ENCODE data around the gene RPL15.
A peak's percentile ranks its signal among the peaks of the same experiment; 100 is the strongest.
"Not testable (repeated sequence)": the region's sequence is repeated elsewhere in the genome, so short reads cannot be mapped to it uniquely, and the experiment has no call there.

Gene RPL15

DNA sequence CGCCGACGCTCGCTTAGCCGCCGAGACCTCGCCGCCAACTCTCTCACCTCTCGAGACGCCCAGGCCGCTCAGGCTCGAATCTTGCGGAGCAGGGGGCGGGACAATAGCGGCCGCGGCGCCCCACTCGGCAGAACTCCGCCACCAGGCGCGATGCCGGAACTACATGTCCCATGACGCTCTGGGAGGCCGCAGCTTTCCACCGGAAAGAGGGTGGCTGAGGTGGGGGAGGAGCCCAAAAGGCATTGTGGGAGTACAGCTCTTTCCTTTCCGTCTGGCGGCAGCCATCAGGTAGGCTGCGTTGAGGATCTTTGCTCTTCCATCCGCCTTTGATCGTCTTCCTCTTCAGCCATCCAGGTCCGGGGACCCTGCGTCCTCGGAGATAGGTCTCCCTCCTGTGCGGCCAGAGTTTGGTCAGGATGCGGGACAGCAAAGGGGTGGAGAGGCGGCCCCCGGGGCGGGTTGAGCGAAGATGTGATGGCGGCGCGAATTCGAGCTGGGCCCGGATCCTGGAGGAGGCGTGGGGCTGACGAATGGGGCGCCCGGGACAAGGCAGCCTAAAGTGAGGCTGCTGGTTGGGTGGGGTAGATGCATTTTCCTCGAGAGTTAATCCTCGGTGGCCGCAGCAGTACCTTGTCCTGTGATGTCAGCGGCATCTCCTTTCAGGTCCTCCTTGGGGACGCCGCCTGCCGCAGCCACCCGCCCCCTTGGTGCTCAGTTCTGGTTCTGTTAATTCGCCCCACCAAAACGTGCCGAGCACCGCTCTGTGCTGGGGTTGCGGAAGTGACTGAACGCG lies at the start of gene RPL15, which contains the start of gene NKIRAS1:
TSS of gene RPL15 (plus strand) at position 247 of the 793 bp plus-strand sequence. CDS start 728 bp downstream, outside the sequence.
TSS of gene NKIRAS1 (minus strand) at position 105 of the 793 bp plus-strand sequence. CDS start 6,086 bp downstream, outside the sequence.
- peak; percentile 98 for DNase-seq

DNA sequence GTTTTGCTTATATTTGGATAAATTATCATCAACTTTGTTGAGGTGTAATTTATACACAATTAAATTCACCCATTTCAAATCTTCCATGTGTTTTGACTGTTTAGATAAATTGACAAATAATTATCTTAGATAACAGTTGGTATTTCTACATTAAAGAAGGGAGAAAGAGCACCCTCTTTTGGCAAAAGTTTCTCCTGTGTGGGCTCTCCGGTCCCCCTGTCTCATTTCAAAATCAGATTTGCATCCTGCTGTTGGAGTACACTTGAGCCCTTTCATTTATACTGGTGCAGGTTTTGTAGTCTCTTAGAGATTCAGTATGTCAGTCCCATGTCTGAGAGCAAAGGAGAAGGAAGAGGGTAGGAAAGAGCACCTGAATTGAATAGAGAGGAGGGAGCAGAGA lies 49.5 kb upstream of the RPL15 start:
- no peak for DNase-seq

DNA sequence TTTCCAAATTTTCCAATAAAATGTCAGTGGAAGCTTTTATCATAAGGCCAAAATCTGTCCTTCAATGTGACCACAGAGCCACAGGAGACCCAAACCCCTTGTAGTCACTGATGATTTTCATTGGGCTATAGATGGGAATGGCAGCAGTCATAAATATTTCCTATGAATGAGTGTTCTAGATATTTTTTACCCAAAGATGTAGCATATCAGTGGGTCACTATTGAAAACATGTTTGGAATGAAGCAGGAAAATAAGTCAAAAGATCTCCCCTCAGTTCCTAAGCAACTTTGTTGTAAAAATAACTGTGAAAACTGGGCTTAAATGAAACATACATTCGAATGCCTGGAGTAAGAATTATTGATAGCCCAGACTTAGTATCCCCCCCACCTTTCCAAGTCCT lies 49.1 kb upstream of the RPL15 start:
- no peak for DNase-seq

- no peak for DNase-seq
Measured at GRCh38 chr3:23869977-23870662, 46.8 kb upstream of the RPL15 start.

DNA sequence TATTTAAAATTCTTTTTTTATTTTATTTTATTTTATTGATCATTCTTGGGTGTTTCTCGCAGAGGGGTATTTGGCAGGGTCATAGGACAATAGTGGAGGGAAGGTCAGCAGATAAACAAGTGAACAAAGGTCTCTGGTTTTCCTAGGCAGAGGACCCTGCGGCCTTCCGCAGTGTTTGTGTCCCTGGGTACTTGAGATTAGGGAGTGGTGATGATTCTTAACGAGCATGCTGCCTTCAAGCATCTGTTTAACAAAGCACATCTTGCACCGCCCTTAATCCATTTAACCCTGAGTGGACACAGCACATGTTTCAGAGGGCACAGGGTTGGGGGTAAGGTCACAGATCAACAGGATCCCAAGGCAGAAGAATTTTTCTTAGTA lies 46.3 kb upstream of the RPL15 start:
- not testable (repeated sequence) for DNase-seq

DNA sequence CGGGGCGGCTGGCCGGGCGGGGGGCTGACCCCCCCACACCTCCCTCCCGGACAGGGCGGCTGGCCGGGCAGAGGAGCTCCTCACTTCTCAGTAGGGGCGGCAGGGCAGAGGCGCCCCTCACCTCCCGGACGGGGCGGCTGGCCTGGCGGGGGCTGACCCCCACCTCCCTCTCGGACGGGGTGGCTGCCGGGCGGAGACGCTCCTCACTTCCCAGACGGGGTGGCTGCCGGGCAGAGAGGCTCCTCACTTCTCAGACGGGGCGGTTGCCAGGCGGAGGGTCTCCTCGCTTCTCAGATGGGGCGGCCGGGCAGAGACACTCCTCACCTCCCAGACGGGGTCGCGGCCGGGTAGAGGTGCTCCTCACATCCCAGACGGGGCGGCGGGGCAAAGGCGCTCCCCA lies 45.6 kb upstream of the RPL15 start:
- DNase-seq = not testable (repeated sequence)

GRCh38 chr3:23872330-23872729 lies 44.6 kb upstream of the RPL15 start:
- no peak for DNase-seq

GRCh38 chr3:23873941-23874340 lies 43.0 kb upstream of the RPL15 start:
- DNase-seq = no peak

DNA sequence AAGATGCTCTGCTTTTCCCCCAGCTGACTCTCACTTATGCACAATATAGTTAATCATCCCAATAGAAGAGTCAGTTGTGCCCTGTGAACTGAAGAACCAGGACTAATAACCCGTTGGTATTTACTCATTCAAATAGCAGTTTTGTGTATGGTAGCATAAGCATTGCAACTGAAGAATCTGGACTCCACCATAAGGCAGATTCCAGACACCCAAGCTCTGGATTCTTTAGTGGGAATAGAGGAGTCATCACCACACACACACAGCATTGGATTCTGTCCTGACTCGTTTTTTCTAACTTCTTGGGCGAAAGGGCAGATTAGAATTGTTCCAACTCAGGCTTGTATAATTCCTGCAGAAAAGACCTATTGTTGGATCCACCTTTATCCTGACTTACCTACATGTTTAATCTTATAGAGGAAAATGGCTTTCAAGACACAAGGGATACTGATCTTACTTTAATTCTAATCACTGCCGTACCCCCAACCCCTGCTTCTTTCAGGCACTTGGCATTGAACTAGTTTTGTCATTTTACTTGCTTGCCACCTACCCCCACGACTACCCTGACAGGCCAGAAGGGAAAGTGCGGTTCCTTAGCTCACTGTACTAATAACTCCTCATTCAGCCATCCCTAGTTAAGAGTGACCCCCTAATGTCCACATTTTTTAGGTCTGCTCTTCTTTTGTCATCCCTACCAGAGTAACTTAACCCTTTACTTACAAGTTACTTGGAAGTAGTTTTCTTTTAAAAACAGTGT lies 42.4 kb upstream of the RPL15 start:
- DNase-seq = no peak

GRCh38 chr3:23875113-23875725 lies 41.7 kb upstream of the RPL15 start:
- DNase-seq = no peak

DNA sequence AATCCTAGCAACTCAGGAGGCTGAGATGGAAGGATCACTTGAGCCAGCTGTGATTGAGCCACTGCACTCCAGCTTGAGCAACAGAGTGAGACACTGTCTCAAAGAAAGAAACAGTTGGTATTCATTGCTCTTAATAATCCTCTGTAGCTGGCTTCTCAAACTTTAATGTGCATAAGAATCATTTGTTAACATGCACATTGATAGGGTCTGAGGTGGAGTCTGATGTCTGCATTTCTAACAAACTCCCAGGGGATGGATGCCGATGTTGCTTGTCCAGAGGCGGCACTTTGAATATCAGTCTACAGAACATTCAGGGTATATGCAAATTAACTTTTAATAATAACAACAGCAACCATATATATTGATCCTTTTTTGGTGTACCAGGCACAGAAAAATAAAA lies 40.0 kb upstream of the RPL15 start:
- DNase-seq = no peak

DNA sequence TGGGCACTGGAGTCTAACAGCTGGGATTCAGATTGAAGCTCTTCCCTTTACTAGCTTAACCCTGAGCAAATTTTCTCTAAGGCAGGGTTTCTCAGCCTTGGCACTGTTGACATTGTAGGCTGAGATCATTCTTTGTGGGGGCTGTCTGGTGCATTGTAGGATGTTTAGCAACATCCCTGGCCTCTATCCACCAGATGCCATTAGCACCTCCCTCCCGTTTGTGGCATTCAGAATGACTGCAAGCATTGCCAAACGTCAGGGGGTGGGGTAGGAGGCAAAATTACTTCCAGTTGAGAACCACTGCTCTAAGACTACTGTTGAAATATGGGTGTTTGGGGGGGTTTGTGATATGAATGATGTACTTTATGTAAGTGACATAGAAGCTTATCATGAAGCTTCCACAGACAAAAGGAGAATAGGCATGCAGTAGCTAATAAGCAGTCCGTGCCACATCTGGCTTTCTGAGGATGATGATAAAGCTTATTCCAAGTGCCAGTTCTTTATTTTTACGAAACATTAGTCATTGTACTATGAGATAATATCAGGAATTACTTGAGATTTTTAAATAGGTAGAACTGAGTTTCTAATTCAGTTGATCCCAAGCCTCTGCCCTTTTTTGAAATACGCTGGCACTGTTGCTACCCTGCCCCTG lies 39.5 kb upstream of the RPL15 start:
- no peak for DNase-seq

DNA sequence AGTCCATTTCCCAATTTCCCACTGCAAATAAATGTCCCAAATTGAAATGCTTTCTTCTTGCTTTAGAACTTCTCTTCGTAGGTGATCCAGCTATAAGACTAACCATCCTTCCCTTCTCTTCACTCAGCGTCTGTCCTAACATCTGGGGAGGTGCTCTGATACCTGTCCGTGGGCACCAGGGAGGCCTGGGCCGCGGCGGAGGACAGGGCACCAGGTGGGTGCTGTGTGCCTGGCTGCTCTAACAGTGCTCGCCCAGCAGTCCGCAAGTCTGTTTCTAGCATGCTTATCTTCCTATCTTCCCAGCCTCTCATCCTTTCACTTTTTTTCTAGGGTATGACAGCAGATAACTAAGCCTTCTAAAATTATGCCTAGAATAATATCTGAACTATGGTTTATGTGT lies 37.4 kb upstream of the RPL15 start:
- no peak for DNase-seq

- DNase-seq = no peak
Measured at GRCh38 chr3:23880703-23881339, 36.1 kb upstream of the RPL15 start.

- not testable (repeated sequence) for DNase-seq
Measured at GRCh38 chr3:23881993-23882392, 34.9 kb upstream of the RPL15 start.

GRCh38 chr3:23882487-23882918 lies 34.4 kb upstream of the RPL15 start:
- no peak for DNase-seq

- DNase-seq = no peak
Measured at GRCh38 chr3:23884481-23884880, 32.5 kb upstream of the RPL15 start.

DNA sequence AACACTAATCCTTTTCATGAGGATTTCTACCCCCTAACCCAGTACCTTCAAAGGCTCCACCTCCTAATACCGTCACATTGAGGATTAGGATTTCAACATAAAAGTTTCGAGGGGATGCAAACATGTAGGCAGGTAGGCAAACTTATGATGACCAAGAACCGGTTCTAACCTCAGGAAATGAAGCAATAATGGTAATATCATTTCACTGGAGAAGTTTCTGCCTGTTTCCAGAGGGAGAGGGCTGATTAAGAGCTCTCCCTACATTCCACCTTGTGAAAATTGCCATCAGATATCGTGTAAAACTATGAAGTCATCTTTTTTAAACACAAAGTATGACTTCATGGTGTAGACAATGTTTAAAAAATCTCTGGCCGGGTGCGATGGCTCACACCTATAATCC lies 31.7 kb upstream of the RPL15 start:
- DNase-seq = no peak

- DNase-seq = no peak
Measured at GRCh38 chr3:23886311-23886710, 30.6 kb upstream of the RPL15 start.

DNA sequence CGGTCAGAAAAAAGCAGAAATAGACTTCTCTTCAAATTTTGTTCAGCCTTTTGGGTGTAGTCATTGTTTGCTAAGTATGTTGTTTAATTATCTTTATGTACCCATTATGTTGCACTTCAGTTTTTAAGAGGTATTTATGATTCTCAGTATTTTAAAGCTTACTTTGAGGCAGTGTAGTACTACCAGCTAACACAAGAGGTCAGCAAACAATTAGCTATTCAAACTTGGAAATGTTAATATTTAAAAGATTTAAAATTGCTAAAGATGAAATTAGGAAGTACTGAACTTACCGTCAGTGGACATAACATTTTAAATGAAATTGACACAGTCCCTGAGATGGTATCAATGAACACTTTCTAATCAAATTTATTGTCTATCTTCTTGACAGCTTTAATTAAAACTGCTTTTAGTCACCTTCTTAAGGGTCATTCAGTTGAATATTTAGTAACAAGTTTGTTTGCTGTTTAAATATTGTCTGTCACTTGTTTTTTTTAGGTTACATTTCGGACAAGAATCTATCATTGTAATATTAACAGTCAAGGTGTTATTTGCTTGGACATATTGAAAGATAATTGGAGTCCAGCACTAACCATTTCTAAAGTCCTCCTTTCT lies 28.2 kb upstream of the RPL15 start:
- peak; percentile 57 for DNase-seq

DNA sequence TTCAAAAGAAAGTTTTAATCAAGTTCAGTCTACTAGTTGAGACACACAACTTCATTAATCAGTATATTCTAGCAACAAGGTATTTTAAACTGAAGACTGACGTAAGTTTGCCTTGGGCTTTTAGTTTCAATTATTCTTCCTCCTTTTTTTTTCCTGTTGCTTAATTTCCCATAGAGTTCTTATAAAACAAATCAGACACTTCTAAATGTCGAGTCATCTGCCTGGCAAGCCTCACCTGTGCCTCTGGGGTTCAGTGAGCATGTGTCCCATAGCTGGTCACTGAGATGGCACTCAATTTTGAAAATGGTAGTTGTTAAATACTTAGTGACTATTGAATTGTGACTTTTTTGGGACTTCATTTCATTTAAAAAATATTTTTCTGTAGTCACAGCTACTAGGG lies 27.5 kb upstream of the RPL15 start:
- DNase-seq = no peak

- DNase-seq = no peak
Measured at GRCh38 chr3:23889950-23890349, 27.0 kb upstream of the RPL15 start.
